HG02678 (cell line): ENCODE measurements around the gene TGM1.
"Not testable (repeated sequence)": the region's sequence is repeated elsewhere in the genome, so short reads cannot be mapped to it uniquely, and the experiment has no call there.

Source experiments
- ATAC-seq: cut with Tn5 transposase; IDR thresholded peaks from one replicate; pipeline ENCODE4 v1.9.1; 2021; ENCODE audit warnings: mild to moderate bottlenecking, moderate library complexity; ENCODE audit not compliant: unreplicated experiment

Gene TGM1

GRCh38 chr14:24234095-24235005, 28.6 kb downstream of the TGM1 start:
- ATAC-seq: no peak

- ATAC-seq: no peak
Measured at GRCh38 chr14:24233538-24233866, 29.5 kb downstream of the TGM1 start.

DNA sequence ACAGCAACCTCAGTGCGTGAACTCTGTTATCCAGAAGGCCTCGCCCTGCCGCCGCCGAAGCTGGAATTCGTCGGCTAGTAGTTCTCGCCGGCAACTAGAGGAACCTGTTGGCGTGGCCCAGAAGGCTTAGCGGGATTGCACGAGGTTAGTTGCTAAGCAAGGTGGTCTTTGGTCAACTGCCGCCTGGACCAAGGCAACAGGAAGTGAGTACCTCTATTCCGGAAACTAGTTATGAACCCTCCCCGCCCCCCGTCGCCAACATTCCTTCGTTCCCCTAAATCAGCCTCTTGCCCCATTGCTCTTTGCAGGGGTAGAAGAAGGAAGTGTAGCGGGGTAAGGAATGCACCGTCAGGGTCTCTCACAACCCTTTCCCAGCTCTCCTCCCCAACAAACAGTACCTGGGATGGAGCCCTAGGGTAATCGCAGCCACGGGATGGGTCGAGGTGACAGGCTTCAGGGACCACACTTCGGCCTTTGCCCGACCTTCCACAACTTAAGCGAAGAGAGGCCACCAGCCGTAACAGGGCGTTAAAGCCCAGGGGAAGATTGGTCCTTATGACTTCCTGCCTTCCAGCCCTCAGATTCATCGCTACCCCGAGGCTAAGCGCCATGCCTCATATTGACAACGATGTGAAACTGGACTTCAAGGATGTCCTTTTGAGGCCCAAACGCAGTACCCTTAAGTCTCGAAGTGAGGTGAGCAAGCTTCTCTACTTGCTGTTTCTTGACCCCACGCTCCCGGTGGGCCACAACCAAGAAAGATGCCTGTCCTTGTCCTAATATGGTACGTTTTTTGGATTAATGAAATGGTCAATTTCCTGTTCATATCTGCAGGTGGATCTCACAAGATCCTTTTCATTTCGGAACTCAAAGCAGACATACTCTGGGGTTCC, 30.1 kb downstream of the TGM1 start, which contains the start of gene GMPR2:
Gene GMPR2, plus strand, starts transcription at position 285 of the 893 bp plus-strand sequence. Its CDS starts 325 bp downstream, at position 610.
- peak; percentile 65 for ATAC-seq

DNA sequence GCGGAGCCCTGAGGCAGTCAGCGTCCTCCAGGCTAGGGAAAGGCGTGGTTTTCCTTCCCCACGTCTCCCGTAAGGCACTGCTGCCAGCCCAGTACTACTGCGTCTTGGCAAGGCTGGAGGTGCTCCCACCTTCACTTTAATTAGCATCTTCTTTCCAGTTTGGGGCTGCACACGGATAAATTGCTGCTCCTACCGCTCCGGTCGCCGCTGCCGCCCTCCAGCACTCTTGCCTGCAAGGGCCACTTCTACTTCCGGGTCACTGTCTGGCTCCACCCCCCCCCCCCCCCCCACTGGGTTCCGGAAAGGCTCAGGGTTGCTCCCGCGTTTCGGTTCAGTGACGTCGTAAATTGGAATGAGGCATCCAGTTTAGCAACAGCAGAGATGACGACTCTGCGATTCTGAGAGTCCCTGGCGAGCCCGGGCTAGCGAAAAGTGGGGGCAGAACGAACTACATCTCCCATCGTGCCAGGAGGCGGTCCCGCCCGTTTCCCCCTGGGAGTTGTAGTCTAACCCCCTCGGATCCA, 30.8 kb downstream of the TGM1 start, which contains the start of gene NEDD8:
Gene NEDD8, minus strand, starts transcription at position 247 of the 524 bp plus-strand sequence. Its CDS starts 100 bp downstream, at position 147.
- peak; percentile 76 for ATAC-seq

- no peak for ATAC-seq
Measured at GRCh38 chr14:24231263-24232120, 31.5 kb downstream of the TGM1 start.

- no peak for ATAC-seq
Measured at GRCh38 chr14:24228902-24229301, 34.1 kb downstream of the TGM1 start.

DNA sequence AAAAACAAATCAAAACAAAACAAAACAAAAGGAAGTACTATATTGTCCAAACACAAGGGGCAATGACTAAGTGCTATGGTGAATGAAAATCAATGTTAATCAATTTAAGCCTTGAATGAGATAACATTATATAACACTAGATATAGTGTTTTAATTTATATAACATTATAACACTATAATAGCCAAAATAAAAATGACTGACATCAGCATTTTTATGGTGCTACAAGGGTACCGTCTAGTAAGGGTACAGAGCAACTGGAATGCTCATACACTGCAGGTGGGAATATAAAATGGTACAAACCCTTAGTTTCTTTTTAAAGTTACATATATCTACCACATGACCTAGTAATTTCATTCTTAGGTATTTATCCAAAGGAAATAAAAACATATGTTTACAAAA, 36.5 kb downstream of the TGM1 start:
- no peak for ATAC-seq

DNA sequence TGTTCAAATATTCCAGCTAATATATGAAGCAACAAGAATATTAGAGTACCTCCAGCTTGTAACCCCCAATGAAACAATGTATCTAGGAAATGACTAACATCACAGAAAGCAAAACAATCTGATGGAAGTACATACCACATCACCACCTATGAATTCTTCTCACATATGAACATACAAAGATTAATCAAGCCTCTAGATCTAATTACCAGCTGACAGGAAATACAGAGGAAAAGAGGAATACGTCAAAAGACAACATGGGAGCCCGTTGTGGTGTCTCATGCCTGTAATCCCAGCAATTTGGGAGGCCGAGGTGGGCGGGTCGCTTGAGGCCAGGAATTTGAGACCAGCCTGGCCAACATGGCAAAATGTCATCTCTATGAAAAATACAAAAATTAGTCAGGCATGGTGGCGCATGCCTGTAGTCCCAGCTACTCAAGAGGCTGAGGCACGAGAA, 38.3 kb downstream of the TGM1 start:
- ATAC-seq: no peak

DNA sequence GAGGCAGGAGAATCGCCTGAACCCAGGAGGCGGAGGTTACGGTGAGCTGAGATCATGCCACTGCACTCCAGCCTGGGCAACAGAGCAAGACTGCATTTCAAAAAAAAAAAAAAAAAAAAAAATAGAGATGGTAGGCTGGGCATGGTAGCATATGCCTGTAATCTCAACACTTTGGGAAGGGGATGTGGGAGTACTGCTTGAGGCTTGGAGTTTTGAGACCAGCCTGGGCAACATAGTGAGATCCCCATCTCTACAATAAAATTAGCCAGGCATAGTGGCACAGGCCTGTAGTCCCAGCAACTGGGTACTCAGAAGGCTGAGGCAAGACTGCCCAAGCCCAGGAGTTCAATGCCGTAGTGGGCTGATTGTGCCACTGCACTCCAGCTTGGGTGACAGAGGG, 40.0 kb downstream of the TGM1 start:
- ATAC-seq: not testable (repeated sequence)

GRCh38 chr14:24219521-24219920, 43.5 kb downstream of the TGM1 start:
- ATAC-seq: no peak

DNA sequence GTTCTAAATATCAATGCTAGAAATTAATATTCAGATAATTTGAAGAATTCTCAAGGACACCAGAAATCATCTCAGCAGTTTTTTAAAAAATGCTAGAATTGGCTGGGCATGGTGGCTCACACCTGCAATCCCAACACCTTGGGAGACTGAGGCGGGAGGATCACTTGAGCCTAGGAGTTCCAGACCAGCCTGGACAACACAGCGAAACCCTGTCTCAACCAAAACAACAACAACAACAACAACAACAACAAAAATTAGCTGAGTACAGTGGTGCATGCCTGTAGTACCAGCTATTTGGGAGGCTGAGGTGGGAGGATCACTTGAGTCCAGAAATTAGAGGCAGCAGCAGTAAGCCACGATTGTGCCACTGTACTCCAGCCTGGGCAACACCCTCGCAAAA, 43.9 kb downstream of the TGM1 start:
- no peak for ATAC-seq

DNA sequence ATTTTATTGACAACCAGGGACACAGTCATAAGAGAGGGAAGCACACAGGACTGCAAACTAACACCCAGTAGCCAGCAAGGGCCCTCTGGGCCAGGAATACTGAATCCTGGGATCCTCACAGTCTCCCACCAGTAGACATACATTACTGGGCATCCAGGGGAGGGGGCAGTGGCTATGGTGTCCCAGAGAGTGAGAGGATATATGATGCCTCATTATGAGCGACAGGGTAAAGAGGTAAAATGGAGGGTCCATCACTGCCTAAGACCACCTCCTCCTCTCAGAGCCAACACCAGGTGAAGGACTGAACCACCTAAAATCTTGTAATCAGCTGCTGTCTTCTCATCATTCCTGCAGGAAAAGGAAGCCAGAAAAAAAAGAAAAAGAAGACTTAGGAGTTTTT, 46.1 kb downstream of the TGM1 start:
- ATAC-seq: not testable (repeated sequence)

GRCh38 chr14:24216345-24216699, 46.7 kb downstream of the TGM1 start:
- ATAC-seq: no peak

DNA sequence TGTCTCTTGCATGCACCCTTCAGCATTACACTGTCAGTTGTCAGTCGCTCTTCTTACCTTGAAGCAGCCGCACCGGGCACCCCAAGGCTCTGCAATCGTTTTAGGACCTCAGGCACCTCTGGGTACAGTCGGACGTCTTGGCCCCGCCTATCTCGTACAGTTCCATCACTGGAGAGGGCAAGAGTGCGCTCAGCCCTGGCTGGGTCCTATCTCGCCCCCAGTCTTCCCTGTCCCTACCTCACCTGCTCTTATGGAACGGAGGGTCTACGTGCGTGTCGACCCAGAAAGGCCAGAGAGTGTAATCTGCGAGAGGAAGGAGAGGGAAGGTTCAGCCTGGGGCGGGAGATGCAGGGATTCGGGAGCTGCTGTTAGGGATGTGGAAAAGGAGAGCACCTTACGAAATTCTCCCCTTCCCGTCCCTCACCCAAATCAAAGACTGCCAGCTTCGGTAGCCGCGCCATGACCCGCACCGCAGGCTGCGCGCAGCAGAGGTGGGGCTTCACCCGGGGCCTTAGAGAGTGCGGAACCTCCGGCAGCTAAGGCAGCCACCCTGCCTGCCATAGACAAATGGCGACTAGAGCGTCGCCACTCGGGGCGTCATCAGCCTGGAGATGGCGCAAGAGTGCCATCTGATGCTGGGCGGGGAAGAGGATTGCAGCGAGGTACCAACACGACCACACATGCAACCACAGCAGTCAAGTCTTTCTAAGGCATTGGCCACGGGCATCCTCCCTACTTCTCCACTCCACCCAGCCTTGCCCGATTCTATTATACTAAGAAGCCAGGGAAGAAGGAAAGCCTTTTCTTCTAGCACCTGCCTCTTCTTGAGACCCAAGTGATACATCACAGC, 47.3 kb downstream of the TGM1 start, which contains the start of gene MDP1:
Gene MDP1, minus strand, starts transcription at position 572 of the 850 bp plus-strand sequence. Its CDS starts 111 bp downstream, at position 461.
- peak; percentile 58 for ATAC-seq

GRCh38 chr14:24213866-24214662, 48.9 kb downstream of the TGM1 start:
- no peak for ATAC-seq

GRCh38 chr14:24212924-24213865, 49.8 kb downstream of the TGM1 start, which contains the start of gene CHMP4A:
Gene CHMP4A (minus strand): TSS chr14:24213488. CDS start chr14:24213439, 49 bp downstream.
- ATAC-seq: peak; percentile 81

DNA sequence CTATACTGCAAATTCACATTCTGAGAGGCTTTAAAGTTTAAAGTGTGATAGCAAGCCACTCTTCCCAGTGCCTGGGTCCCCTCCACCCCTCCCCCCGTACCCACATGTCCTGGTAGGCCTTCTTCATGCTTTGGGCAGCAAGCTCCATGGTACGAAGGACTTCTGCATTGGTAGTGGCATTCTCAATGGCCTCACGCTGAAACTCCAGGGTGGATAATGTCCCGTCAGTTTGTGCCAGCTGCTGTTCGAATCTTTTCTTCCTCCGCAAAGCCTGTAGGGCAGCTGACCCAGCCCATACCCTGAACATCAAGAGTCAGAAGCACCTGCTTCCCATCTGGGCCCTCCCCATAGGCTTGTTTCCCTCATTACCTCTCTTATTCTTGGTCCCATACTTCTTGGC, 51.7 kb downstream of the TGM1 start:
- ATAC-seq: no peak
